Hepatocyte (in vitro differentiated cells): ENCODE data around the gene ZNHIT2. TPM values are rescaled to one million over a fixed set of nuclear protein-coding genes. Genes with fewer than 3 reads are reported as not detected.

Source experiments
- DNase-seq: peaks from one replicate; pipeline ENCODE4 v3.0.0-alpha.2; 2016; ENCODE audit warnings: low spot score
- H2AFZ ChIP-seq: fragments of 200-600 bp; sonication (generic); 2 replicates; pipeline ENCODE4 v1.6.0; 2016; ENCODE audit warnings: antibody characterized with exemption, mild to moderate bottlenecking
- H3K27ac ChIP-seq: fragments of 200-600 bp; sonication (generic); 2 replicates; pipeline ENCODE4 v1.5.1; 2016; ENCODE audit warnings: mild to moderate bottlenecking
- H3K27me3 ChIP-seq: fragments of 200-600 bp; sonication (generic); 2 replicates; pipeline ENCODE4 v1.6.1; 2016
- H3K36me3 ChIP-seq: fragments of 200-600 bp; sonication (generic); replicated peaks from 2 replicates; pipeline ENCODE4 v1.5.1; 2016; ENCODE audit warnings: low read depth; ENCODE audit not compliant: insufficient read depth
- H3K4me1 ChIP-seq: fragments of 200-600 bp; sonication (generic); 2 replicates; pipeline ENCODE4 v1.5.1; 2016; ENCODE audit warnings: mild to moderate bottlenecking, moderate library complexity; ENCODE audit not compliant: insufficient read depth
- H3K4me2 ChIP-seq: fragments of 200-600 bp; sonication (generic); 2 replicates; pipeline ENCODE4 v1.6.0; 2016
- H3K4me3 ChIP-seq: fragments of 200-600 bp; sonication (generic); 2 replicates; pipeline ENCODE4 v1.5.1; 2016; ENCODE audit warnings: mild to moderate bottlenecking
- H3K79me2 ChIP-seq: fragments of 200-600 bp; sonication (generic); 2 replicates; pipeline ENCODE4 v1.6.0; 2017; ENCODE audit warnings: mild to moderate bottlenecking
- H3K9me2 ChIP-seq: fragments of 200-600 bp; sonication (generic); replicated peaks from 2 replicates; pipeline ENCODE4 v1.6.0; 2017; ENCODE audit warnings: mild to moderate bottlenecking; ENCODE audit not compliant: insufficient read depth
- H3K9me3 ChIP-seq: fragments of 200-600 bp; sonication (generic); 2 replicates; pipeline ENCODE4 v1.5.1; 2016; ENCODE audit warnings: low read depth, mild to moderate bottlenecking
- H4K20me1 ChIP-seq: fragments of 200-600 bp; sonication (generic); 2 replicates; pipeline ENCODE4 v1.6.0; 2016; ENCODE audit warnings: mild to moderate bottlenecking; ENCODE audit not compliant: insufficient read depth, poor library complexity, severe bottlenecking
- EZH2 ChIP-seq: fragments of 200-600 bp; sonication (generic); IDR thresholded peaks from 2 replicates; pipeline ENCODE4 v1.6.1; 2016; ENCODE audit warnings: antibody characterized with exemption, mild to moderate bottlenecking, borderline replicate concordance
- EZH2phosphoT487 ChIP-seq: fragments of 200-600 bp; sonication (generic); IDR thresholded peaks from one replicate; pipeline ENCODE4 v1.6.1; 2018; ENCODE audit warnings: antibody characterized with exemption, mild to moderate bottlenecking, low read depth, moderate library complexity; ENCODE audit not compliant: unreplicated experiment, severe bottlenecking
- whole genome bisulfite sequencing: methylation state at CpG from one replicate; pipeline ENCODE4 v1.1.6; 2016; ENCODE audit warnings: low lambda C conversion rate; ENCODE audit errors: missing lambda C conversion rate; 5-methylcytosine and 5-hydroxymethylcytosine counted together
- polyA plus RNA-seq: library from polyadenylated mRNA; unstranded; fragments of >200 nt; fragmentation: Nextera tagmentation; extraction: Ambion mirVana; gene quantifications from 2 replicates; pipeline ENCODE4 v1.2.1, GENCODE V29; 2016
- total RNA-seq: library from RNA; depleted of rRNA; stranded (reverse); fragments of >200 nt; gene quantifications from 2 replicates; pipeline ENCODE4 v1.2.3, GENCODE V29; 2014
- TF ChIP-seq, protein P1 (sequence below): fragments of 200-600 bp; sonication (generic); IDR thresholded peaks from 2 replicates; pipeline ENCODE4 v1.5.1; 2016; ENCODE audit warnings: antibody characterized with exemption, mild to moderate bottlenecking; ENCODE audit not compliant: poor library complexity

Gene ZNHIT2
- total and polyA plus RNA-seq, 2 experiments from 2014 or later: 13.5 to 23.7 TPM

DNA sequence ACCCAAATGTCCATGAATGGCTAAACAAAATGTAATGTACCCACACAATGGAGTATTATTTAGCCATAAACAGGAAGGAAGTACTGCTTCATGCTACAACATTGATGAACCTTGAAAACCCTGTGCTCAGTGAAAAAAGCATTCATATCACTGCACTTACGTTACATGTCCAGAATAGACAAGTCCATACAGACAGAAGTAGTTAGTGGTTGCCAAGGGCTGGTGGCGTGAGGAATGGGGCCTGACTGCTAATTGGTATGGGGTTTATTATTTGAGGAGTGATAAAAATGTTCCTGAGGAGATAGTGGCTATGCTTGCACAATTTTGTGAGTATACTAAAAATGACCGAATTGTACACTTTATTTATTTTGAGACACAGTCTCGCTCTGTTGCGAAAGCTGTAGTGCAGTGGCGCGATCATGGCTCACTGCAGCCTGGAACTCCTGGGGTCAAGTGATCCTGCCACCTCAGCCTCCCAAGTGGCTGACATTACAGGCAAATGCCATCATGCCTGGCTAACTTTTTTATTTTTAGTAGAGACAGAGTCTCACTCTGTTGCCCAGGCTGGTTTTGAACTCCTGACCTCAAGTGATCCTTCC lies 24.5 kb upstream of the ZNHIT2 start:
- H3K79me2 ChIP-seq: no peaks in the 10 kb centered on the region
- H4K20me1 ChIP-seq: no peaks in the 10 kb centered on the region
- TF ChIP-seq, protein P1, sequence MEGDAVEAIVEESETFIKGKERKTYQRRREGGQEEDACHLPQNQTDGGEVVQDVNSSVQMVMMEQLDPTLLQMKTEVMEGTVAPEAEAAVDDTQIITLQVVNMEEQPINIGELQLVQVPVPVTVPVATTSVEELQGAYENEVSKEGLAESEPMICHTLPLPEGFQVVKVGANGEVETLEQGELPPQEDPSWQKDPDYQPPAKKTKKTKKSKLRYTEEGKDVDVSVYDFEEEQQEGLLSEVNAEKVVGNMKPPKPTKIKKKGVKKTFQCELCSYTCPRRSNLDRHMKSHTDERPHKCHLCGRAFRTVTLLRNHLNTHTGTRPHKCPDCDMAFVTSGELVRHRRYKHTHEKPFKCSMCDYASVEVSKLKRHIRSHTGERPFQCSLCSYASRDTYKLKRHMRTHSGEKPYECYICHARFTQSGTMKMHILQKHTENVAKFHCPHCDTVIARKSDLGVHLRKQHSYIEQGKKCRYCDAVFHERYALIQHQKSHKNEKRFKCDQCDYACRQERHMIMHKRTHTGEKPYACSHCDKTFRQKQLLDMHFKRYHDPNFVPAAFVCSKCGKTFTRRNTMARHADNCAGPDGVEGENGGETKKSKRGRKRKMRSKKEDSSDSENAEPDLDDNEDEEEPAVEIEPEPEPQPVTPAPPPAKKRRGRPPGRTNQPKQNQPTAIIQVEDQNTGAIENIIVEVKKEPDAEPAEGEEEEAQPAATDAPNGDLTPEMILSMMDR: no peak
- TF ChIP-seq EZH2phosphoT487 (no peak), EZH2 (no peak)
- H3K27ac ChIP-seq: no peak overlapping the region
- 83% methylated on average over 7 of the region's 7 CpGs for WGBS
- no peaks in the 10 kb centered on the region for H3K9me3 ChIP-seq
- no peak overlapping the region for H3K4me3 ChIP-seq
- no peaks in the 10 kb centered on the region for H3K9me2 ChIP-seq
- H3K27me3 ChIP-seq: no peaks in the 10 kb centered on the region
- no peak overlapping the region for H3K4me2 ChIP-seq
- H3K4me1 ChIP-seq: no peaks in the 10 kb centered on the region
- no peaks in the 10 kb centered on the region for H3K36me3 ChIP-seq
- no peak overlapping the region for H2AFZ ChIP-seq
- DNase-seq: no peak

DNA sequence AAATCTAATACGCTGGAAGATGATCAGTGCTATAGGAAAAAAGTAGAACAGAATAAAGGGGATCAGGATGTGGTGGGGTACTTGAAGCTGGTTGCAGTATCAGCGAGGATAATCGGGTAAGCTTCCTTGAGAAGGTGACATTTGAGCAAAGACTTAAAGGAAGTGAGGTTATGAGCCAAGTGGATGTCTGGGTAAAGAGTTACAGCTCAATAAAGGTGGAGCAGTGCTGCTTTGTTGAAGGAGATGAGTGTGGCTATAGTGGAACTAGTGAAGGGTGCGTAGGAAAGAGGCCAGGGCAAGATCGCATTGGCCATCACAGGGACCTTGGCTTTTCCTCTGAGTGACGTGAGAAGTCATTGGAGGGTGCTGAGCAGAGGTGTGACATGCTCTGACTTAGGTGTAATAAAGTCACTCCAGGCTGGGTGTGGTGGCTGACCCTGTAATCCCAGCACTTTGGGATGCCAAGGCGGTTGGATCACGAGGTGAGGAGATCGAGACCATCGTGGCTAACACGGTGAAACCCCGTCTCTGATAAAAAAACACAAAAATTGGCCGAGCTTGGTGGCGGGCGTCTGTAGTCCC lies 19.1 kb upstream of the ZNHIT2 start:
- H3K36me3 ChIP-seq: no peaks in the 10 kb centered on the region
- peaks cover 17% of the 10 kb centered on the region for H3K4me1 ChIP-seq
- TF ChIP-seq EZH2: no peak
- TF ChIP-seq EZH2phosphoT487: no peak
- TF ChIP-seq, protein P1: no peak
- H3K9me2 ChIP-seq: no peaks in the 10 kb centered on the region
- H3K9me3 ChIP-seq: no peaks in the 10 kb centered on the region
- H2AFZ ChIP-seq: no peak overlapping the region
- no peaks in the 10 kb centered on the region for H3K27me3 ChIP-seq
- H3K27ac ChIP-seq: no peak overlapping the region
- H3K79me2 ChIP-seq: peaks cover 26% of the 10 kb centered on the region
- no peak overlapping the region for H3K4me3 ChIP-seq
- WGBS: 93% methylated on average over 15 of the region's 15 CpGs
- peaks cover 4% of the 10 kb centered on the region for H4K20me1 ChIP-seq
- DNase-seq: no peak
- no peak overlapping the region for H3K4me2 ChIP-seq

DNA sequence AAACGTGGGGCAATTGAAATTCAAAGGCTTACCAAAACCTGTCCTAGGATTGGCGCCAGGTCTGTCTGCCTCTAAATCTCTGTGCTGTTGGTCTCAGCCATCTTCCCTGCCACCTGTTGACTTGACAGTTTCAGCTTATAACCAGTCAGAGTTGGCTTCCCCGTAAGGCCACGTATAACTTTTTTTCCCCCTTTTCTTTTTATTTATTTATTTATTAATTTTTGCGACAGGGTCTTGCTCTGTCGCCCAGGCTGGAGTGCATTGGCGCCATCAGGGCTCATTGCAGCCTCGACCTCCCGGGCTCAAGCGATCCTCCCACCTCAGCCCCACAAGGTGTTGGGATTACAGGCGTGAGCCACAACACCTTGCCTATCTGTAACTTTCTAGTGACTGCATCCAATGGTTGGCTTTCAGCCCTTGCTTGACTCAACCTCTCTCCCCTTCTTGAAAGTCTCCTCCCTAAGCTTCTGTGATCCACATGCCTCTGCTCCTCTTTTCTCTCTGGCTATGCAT lies 18.2 kb upstream of the ZNHIT2 start:
- Histone ChIP-seq H3K9me2 (no peaks in the 10 kb centered on the region), H3K79me2 (peaks cover 30% of the 10 kb centered on the region), H3K4me2 (peak overlapping the region; percentile 73), H3K27ac (peak overlapping the region; percentile 85), H3K4me1 (peaks cover 17% of the 10 kb centered on the region), H3K9me3 (no peaks in the 10 kb centered on the region), H3K36me3 (no peaks in the 10 kb centered on the region), H3K4me3 (peak overlapping the region; percentile 16), H3K27me3 (no peaks in the 10 kb centered on the region), H2AFZ (peak overlapping the region; percentile 14), H4K20me1 (peaks cover 4% of the 10 kb centered on the region)
- DNase-seq: no peak
- TF ChIP-seq EZH2 (no peak), EZH2phosphoT487 (no peak)
- TF ChIP-seq, protein P1: no peak
- 70% methylated on average over 11 of the region's 11 CpGs for WGBS
